Measurements from ENCODE around the gene GATC. TPM values are rescaled to one million over a fixed set of nuclear protein-coding genes. Genes with fewer than 3 reads are reported as not detected.

Gene GATC
- total and polyA plus RNA-seq, 7 donors = 8.4 to 20.0 (median 17.4) TPM

- H3K27me3 ChIP-seq = no peaks in the 10 kb centered on the region
- H3K4me3 ChIP-seq = no peak overlapping the region
- TF ChIP-seq EP300 (IDR thresholded peaks at IDR 0.05) = no peak
- no peak for TF ChIP-seq POLR2A (IDR thresholded peaks at IDR 0.05)
- no peak for TF ChIP-seq CTCF (IDR thresholded peaks at IDR 0.05)
- TF ChIP-seq POLR2AphosphoS5 (IDR thresholded peaks at IDR 0.05) = no peak
- 89 to 94% methylated on average over 4 of the region's 4 CpGs for WGBS, 2 donors
- intact Hi-C loops (cut with DNase I) = no loop called here
- H3K27ac ChIP-seq = no peak overlapping the region
- H3K36me3 ChIP-seq = no peaks in the 10 kb centered on the region
- DNase-seq = no peak
- H3K9me3 ChIP-seq = no peaks in the 10 kb centered on the region
- H3K4me1 ChIP-seq = no peaks in the 10 kb centered on the region
Observed at GRCh38 chr12:120421701-120422100, 24.5 kb upstream of the GATC start.

- intact Hi-C loops (cut with DNase I) = no loop called here
- no peaks in the 10 kb centered on the region for H3K9me3 ChIP-seq
- TF ChIP-seq POLR2AphosphoS5 (IDR thresholded peaks at IDR 0.05) = no peak
- no peak for TF ChIP-seq EP300 (IDR thresholded peaks at IDR 0.05)
- no peak for TF ChIP-seq CTCF (IDR thresholded peaks at IDR 0.05)
- TF ChIP-seq POLR2A (IDR thresholded peaks at IDR 0.05) = no peak
- no peaks in the 10 kb centered on the region for H3K4me1 ChIP-seq
- H3K27me3 ChIP-seq = no peaks in the 10 kb centered on the region
- H3K36me3 ChIP-seq = no peaks in the 10 kb centered on the region
- DNase-seq = no peak
- H3K27ac ChIP-seq = no peak overlapping the region
- H3K4me3 ChIP-seq = no peak overlapping the region
- WGBS, 2 donors = 65 to 75% methylated on average over 7 of the region's 7 CpGs
Observed at GRCh38 chr12:120422892-120423456, 23.3 kb upstream of the GATC start.

GRCh38 chr12:120425797-120426196 lies 20.4 kb upstream of the GATC start:
- Histone ChIP-seq H3K9me3 (no peaks in the 10 kb centered on the region), H3K36me3 (no peaks in the 10 kb centered on the region), H3K4me3 (no peak overlapping the region), H3K4me1 (peaks cover 0 to 5% (median 0%) of the 10 kb centered on the region in 4 donors), H3K27me3 (no peaks in the 10 kb centered on the region), H3K27ac (no peak overlapping the region)
- TF ChIP-seq EP300 (IDR thresholded peaks at IDR 0.05) (no peak), POLR2AphosphoS5 (IDR thresholded peaks at IDR 0.05) (no peak), POLR2A (IDR thresholded peaks at IDR 0.05) (no peak)
- no peak for DNase-seq
- intact Hi-C loops (cut with DNase I) = no loop called here
- 83 to 95% methylated on average over 3 of the region's 3 CpGs for WGBS, 2 donors

- no peak for DNase-seq
- intact Hi-C loops (cut with DNase I) = no loop called here
- Histone ChIP-seq H3K27ac (no peak overlapping the region), H3K9me3 (no peaks in the 10 kb centered on the region), H3K27me3 (peaks cover 0 to 4% (median 0%) of the 10 kb centered on the region in 3 donors), H3K36me3 (no peaks in the 10 kb centered on the region), H3K4me1 (peaks cover 0 to 5% (median 0%) of the 10 kb centered on the region in 4 donors), H3K4me3 (no peak overlapping the region)
- TF ChIP-seq CTCF (IDR thresholded peaks at IDR 0.05) = no peak
- TF ChIP-seq POLR2A (IDR thresholded peaks at IDR 0.05) = no peak
- no peak for TF ChIP-seq EP300 (IDR thresholded peaks at IDR 0.05)
- TF ChIP-seq POLR2AphosphoS5 (IDR thresholded peaks at IDR 0.05) = no peak
- 21 to 56% methylated on average over 8 of the region's 8 CpGs for WGBS, 2 donors
Observed at GRCh38 chr12:120428597-120429229, 17.5 kb upstream of the GATC start.

GRCh38 chr12:120429368-120429767 lies 16.9 kb upstream of the GATC start:
- no peak for DNase-seq
- Histone ChIP-seq H3K4me1 (peaks cover 0 to 5% (median 0%) of the 10 kb centered on the region in 4 donors), H3K4me3 (no peak overlapping the region), H3K36me3 (no peaks in the 10 kb centered on the region), H3K27me3 (peaks cover 0 to 4% (median 0%) of the 10 kb centered on the region in 3 donors), H3K27ac (no peak overlapping the region), H3K9me3 (no peaks in the 10 kb centered on the region)
- WGBS, 2 donors = 20 to 62% methylated on average over 7 of the region's 7 CpGs
- TF ChIP-seq POLR2A (IDR thresholded peaks at IDR 0.05) (no peak), EP300 (IDR thresholded peaks at IDR 0.05) (no peak), CTCF (IDR thresholded peaks at IDR 0.05) (no peak), POLR2AphosphoS5 (IDR thresholded peaks at IDR 0.05) (no peak)
- intact Hi-C loops (cut with DNase I) = no loop called here
